HEK293 (cell line): ENCODE measurements around the gene SRI.

Experiments
- KLF8 ChIP-seq: fragments of 450-650 bp; formaldehyde crosslinking; IDR thresholded peaks from 2 replicates; pipeline ENCODE4 v1.5.1; 2016; ENCODE audit warnings: missing biosample characterization, missing genetic modification characterization
- PRDM4 ChIP-seq: fragments of 450-650 bp; formaldehyde crosslinking; IDR thresholded peaks from 2 replicates; pipeline ENCODE4 v1.5.1; 2017; ENCODE audit warnings: missing biosample characterization, missing genetic modification characterization
- ZNF132 ChIP-seq: fragments of 450-650 bp; formaldehyde crosslinking; IDR thresholded peaks from 2 replicates; pipeline ENCODE4 v1.5.1; 2017; ENCODE audit warnings: missing biosample characterization, missing genetic modification characterization, borderline replicate concordance
- ZNF174 ChIP-seq: fragments of 450-650 bp; formaldehyde crosslinking; IDR thresholded peaks from 2 replicates; pipeline ENCODE4 v1.5.0; 2017; ENCODE audit warnings: missing biosample characterization, mild to moderate bottlenecking, missing genetic modification characterization
- ZNF223 ChIP-seq: fragments of 450-650 bp; formaldehyde crosslinking; IDR thresholded peaks from 2 replicates; pipeline ENCODE4 v1.5.1; 2016; ENCODE audit warnings: missing biosample characterization, missing genetic modification characterization
- ZNF280C ChIP-seq: fragments of 450-650 bp; formaldehyde crosslinking; IDR thresholded peaks from 2 replicates; pipeline ENCODE4 v1.5.1; 2016; ENCODE audit warnings: missing biosample characterization, missing genetic modification characterization
- ZNF311 ChIP-seq: fragments of 450-650 bp; formaldehyde crosslinking; IDR thresholded peaks from 2 replicates; pipeline ENCODE4 v1.5.1; 2017; ENCODE audit warnings: missing biosample characterization, missing genetic modification characterization, borderline replicate concordance
- ZNF48 ChIP-seq: fragments of 450-650 bp; formaldehyde crosslinking; IDR thresholded peaks from 2 replicates; pipeline ENCODE4 v1.5.1; 2016; ENCODE audit warnings: missing biosample characterization, missing genetic modification characterization
- ZNF555 ChIP-seq: fragments of 450-650 bp; formaldehyde crosslinking; conservative IDR thresholded peaks from 2 replicates; pipeline ENCODE4 v1.5.1; 2017; ENCODE audit warnings: missing biosample characterization, mild to moderate bottlenecking, missing genetic modification characterization, inconsistent platforms
- ZNF558 ChIP-seq: fragments of 450-650 bp; formaldehyde crosslinking; IDR thresholded peaks from 2 replicates; pipeline ENCODE4 v1.5.1; 2016; ENCODE audit warnings: missing biosample characterization, missing genetic modification characterization
- ZNF560 ChIP-seq: fragments of 450-650 bp; formaldehyde crosslinking; IDR thresholded peaks from 2 replicates; pipeline ENCODE4 v1.5.1; 2017; ENCODE audit warnings: missing biosample characterization, missing genetic modification characterization, borderline replicate concordance
- ZNF596 ChIP-seq: fragments of 450-650 bp; IDR thresholded peaks from 2 replicates; pipeline ENCODE4 v1.5.0; 2018; ENCODE audit warnings: missing biosample characterization, mild to moderate bottlenecking, missing genetic modification characterization, moderate library complexity
- ZNF629 ChIP-seq: fragments of 450-650 bp; formaldehyde crosslinking; IDR thresholded peaks from 2 replicates; pipeline ENCODE4 v1.5.1; 2017; ENCODE audit warnings: missing biosample characterization, missing genetic modification characterization
- ZNF692 ChIP-seq: fragments of 450-650 bp; formaldehyde crosslinking; IDR thresholded peaks from 2 replicates; pipeline ENCODE4 v1.5.1; 2016; ENCODE audit warnings: missing biosample characterization, missing genetic modification characterization
- ZNF843 ChIP-seq: fragments of 450-650 bp; formaldehyde crosslinking; IDR thresholded peaks from 2 replicates; pipeline ENCODE4 v1.5.1; 2016; ENCODE audit warnings: missing biosample characterization, missing genetic modification characterization
- ZSCAN16 ChIP-seq: fragments of 450-650 bp; formaldehyde crosslinking; IDR thresholded peaks from 2 replicates; pipeline ENCODE4 v1.5.1; 2016; ENCODE audit warnings: missing biosample characterization, missing genetic modification characterization
- TF ChIP-seq, protein P1 (sequence below): sonication (generic); formaldehyde crosslinking; IDR thresholded peaks from 2 replicates; pipeline ENCODE4 v1.8.1; 2022; ENCODE audit warnings: mild to moderate bottlenecking, moderate library complexity, missing genetic modification reagents
- TF ChIP-seq, protein P2 (sequence below): fragments of 450-650 bp; formaldehyde crosslinking; IDR thresholded peaks from 2 replicates; pipeline ENCODE4 v1.5.1; 2016; ENCODE audit warnings: missing biosample characterization, missing genetic modification characterization
- TF ChIP-seq, protein P3 (sequence below): fragments of 450-650 bp; formaldehyde crosslinking; IDR thresholded peaks from 2 replicates; pipeline ENCODE4 v1.5.1; 2016; ENCODE audit warnings: missing biosample characterization, missing genetic modification characterization, borderline replicate concordance

SRI gene

GRCh38 chr7:88219781-88220747 is at the start of gene SRI (continued):
- TF ChIP-seq ZNF174 (tag by site-specific recombination) (no peak), KLF8 (tag by site-specific recombination) (peak; percentile 84; the same call in 1 of the 2 replicates), ZNF596 (no peak), ZNF555 (tag by site-specific recombination) (no peak), ZNF629 (0 out of 2 replicates have a peak, but pooled peaks have one; percentile 33), ZNF132 (tag by site-specific recombination) (no peak), ZNF223 (tag by site-specific recombination) (no peak), ZNF558 (tag by site-specific recombination) (no peak), ZSCAN16 (no peak), ZNF560 (tag by site-specific recombination) (no peak), ZNF692 (tag by site-specific recombination) (peak; percentile 28), PRDM4 (tag by site-specific recombination) (no peak), ZNF48 (tag by site-specific recombination) (no peak), ZNF843 (no peak), ZNF311 (tag by site-specific recombination) (no peak), ZNF280C (no peak)
- TF ChIP-seq, protein P1, sequence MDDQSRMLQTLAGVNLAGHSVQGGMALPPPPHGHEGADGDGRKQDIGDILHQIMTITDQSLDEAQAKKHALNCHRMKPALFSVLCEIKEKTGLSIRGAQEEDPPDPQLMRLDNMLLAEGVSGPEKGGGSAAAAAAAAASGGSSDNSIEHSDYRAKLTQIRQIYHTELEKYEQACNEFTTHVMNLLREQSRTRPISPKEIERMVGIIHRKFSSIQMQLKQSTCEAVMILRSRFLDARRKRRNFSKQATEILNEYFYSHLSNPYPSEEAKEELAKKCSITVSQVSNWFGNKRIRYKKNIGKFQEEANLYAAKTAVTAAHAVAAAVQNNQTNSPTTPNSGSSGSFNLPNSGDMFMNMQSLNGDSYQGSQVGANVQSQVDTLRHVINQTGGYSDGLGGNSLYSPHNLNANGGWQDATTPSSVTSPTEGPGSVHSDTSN (CRISPR knock-in tag): peak; percentile 69; the same call in 1 of the 2 replicates
- TF ChIP-seq, protein P2, sequence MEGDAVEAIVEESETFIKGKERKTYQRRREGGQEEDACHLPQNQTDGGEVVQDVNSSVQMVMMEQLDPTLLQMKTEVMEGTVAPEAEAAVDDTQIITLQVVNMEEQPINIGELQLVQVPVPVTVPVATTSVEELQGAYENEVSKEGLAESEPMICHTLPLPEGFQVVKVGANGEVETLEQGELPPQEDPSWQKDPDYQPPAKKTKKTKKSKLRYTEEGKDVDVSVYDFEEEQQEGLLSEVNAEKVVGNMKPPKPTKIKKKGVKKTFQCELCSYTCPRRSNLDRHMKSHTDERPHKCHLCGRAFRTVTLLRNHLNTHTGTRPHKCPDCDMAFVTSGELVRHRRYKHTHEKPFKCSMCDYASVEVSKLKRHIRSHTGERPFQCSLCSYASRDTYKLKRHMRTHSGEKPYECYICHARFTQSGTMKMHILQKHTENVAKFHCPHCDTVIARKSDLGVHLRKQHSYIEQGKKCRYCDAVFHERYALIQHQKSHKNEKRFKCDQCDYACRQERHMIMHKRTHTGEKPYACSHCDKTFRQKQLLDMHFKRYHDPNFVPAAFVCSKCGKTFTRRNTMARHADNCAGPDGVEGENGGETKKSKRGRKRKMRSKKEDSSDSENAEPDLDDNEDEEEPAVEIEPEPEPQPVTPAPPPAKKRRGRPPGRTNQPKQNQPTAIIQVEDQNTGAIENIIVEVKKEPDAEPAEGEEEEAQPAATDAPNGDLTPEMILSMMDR: peak; percentile 55
- TF ChIP-seq, protein P3, sequence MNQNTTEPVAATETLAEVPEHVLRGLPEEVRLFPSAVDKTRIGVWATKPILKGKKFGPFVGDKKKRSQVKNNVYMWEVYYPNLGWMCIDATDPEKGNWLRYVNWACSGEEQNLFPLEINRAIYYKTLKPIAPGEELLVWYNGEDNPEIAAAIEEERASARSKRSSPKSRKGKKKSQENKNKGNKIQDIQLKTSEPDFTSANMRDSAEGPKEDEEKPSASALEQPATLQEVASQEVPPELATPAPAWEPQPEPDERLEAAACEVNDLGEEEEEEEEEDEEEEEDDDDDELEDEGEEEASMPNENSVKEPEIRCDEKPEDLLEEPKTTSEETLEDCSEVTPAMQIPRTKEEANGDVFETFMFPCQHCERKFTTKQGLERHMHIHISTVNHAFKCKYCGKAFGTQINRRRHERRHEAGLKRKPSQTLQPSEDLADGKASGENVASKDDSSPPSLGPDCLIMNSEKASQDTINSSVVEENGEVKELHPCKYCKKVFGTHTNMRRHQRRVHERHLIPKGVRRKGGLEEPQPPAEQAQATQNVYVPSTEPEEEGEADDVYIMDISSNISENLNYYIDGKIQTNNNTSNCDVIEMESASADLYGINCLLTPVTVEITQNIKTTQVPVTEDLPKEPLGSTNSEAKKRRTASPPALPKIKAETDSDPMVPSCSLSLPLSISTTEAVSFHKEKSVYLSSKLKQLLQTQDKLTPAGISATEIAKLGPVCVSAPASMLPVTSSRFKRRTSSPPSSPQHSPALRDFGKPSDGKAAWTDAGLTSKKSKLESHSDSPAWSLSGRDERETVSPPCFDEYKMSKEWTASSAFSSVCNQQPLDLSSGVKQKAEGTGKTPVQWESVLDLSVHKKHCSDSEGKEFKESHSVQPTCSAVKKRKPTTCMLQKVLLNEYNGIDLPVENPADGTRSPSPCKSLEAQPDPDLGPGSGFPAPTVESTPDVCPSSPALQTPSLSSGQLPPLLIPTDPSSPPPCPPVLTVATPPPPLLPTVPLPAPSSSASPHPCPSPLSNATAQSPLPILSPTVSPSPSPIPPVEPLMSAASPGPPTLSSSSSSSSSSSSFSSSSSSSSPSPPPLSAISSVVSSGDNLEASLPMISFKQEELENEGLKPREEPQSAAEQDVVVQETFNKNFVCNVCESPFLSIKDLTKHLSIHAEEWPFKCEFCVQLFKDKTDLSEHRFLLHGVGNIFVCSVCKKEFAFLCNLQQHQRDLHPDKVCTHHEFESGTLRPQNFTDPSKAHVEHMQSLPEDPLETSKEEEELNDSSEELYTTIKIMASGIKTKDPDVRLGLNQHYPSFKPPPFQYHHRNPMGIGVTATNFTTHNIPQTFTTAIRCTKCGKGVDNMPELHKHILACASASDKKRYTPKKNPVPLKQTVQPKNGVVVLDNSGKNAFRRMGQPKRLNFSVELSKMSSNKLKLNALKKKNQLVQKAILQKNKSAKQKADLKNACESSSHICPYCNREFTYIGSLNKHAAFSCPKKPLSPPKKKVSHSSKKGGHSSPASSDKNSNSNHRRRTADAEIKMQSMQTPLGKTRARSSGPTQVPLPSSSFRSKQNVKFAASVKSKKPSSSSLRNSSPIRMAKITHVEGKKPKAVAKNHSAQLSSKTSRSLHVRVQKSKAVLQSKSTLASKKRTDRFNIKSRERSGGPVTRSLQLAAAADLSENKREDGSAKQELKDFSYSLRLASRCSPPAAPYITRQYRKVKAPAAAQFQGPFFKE: no peak
